ENCODE data around the gene TOP3B.

TOP3B gene

DNA sequence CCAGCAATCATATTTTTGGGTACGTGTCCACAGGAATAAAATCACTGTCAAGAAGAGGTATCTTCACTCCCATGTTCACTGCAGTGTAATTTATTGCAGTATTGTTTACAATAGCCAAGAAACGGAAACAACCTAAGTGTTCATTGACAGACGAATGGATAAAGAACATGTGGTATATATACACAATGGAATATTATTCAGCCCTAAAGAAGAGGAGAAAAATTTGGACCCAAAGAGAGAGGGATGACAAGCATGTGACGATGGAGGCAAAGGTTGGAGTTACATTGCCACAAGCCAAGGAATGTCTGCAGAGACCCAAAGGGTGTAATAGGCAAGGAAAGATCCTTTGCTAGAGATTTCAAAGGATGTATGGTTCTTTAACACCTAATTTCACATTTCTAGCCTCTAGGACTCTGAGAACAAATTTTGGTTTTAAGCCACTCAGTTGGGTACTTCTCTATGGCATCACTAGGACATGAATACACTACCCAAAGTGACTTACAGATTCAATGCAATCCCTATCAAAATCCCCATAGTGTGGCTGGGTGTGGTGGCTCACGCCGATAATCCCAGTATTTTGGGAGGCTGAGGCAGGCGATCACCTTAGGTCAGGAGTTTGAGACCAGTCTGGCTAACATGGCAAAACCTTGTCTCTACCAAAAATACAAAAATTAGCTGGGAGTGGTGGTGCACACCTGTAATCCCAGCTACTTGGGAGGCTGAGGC lies 31.1 kb upstream of the TOP3B start:
- DNase-seq (ENCODE audit: low read depth in 2 of 2) = no peak

DNA sequence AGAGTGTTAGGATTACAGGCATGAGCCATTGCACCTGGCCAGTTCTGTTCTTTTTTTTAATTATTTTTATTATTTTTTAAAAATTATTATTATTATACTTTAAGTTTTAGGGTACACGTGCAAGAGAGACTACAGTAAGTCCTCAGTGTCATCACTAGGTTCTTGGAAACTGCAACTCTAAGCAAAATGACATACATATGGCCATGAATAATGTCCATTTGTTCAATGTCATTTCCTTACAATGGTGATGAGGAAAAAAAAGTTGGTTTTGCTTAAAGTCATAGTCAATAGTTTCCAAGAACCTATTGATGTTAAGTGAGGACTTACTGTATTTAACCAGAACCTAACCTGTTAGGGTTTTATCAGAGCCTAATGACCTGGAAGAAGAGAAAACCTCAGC lies 29.4 kb upstream of the TOP3B start:
- DNase-seq (ENCODE audit: low read depth in 2 of 2) = no peak

DNA sequence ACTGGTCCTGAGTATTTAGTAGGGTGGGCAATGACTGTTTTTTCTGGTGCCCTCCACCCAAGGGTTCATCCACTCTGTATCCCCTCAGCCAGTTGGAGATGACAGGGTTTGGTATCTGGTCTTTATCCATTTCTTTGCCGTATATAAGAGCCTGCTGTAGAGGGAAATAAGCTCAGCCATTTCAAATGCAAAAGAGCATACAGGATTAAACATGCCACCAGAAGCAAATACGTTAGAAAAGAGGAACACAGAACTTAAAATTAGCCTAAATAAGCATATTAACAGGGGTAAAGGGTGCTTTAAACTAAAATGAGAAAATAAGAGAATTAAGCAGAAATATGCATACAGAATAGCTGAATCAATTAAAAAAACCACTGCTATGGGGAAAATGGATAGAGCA lies 27.8 kb upstream of the TOP3B start:
- no peak for DNase-seq (ENCODE audit: low read depth in 2 of 2)

DNA sequence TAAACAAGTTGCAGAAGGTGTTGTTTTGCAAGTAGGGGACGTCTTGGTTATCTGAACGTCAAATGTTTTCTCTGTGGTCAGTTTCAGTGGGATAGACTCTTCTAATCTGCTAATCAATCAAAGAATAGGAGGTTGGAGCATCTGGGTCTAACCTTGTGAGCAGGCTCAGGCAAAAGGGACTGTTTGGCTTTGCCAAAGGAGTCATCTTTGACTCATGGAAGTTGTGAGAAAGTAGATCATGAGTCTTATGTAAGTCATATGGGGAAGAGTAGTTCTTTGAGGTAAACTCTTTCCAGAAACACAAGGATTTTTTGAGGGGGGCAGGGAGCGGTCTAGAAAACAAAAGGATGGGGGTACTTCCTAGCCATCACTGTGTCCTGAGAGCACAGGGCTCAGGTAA lies 27.1 kb upstream of the TOP3B start:
- no peak for DNase-seq (ENCODE audit: low read depth in 2 of 2)

DNA sequence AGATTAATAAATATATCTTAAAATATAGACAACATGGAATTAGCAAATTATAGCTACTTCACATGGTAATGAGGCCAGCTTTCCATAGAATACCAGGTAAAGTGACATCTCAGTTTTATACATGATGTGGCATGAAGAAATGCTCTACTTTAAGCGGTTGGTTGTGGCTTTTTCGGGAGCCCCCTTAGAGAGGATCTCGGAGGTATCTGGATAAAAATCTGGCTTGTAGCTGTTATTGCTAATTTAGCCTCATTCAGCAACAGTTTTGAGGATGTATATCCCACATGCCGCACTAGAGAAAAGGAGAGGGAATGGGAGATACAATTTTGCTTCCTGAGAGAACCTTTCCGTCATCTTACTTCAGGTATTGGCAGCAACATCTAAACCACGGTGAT lies 24.0 kb upstream of the TOP3B start:
- DNase-seq (ENCODE audit: low read depth in 2 of 2) = no peak

DNA sequence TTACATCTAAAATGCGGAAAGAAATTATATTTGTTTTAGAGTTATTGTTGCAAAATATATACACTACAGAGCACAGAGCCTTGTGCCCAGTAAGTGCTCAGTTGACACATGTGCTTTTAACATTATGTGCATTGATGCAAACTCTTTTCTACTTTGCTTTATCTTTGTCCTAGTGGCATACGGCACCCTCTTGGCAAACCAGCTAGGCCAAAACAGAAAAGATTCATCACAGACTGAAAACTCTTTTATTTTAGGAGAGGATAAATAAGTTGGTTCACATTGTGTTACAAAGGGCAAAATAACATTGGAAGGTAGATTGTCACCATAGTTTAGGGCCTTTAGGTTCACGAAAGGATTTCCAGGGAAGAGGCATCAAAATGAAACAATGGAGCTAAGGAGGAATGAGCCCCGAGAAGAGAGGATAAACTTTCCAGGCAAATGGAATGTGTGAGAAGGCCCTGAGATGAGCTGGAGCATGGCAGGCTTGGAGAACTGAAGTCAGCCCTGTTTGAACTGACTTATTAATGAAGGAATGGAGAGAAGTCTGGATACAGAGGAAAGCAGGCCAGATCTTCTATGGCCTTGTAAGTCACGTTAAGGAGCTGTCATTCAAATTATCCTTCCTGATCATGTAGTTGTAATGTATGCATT lies 23.5 kb upstream of the TOP3B start:
- no peak for DNase-seq (ENCODE audit: low read depth in 2 of 2)

DNA sequence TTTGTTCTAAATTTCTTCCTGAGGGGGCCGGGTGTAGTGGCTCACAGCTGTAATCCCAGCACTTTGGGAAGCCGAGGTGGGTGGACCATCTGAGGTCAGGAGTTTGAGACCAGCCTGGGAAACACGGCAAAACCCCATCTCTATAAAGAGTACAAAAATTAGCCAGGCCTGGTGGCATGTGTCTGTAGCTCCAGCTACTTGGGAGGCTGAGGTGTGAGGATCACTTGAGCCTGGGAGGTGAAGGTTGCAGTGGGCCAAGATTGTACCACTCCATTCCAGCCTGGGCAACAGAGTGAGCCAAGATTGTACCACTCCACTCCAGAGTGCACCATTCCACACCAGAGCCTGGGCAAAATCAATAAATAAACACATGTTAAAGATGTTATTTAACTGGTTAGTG lies 20.6 kb upstream of the TOP3B start:
- DNase-seq (ENCODE audit: low read depth in 2 of 2) = no peak

DNA sequence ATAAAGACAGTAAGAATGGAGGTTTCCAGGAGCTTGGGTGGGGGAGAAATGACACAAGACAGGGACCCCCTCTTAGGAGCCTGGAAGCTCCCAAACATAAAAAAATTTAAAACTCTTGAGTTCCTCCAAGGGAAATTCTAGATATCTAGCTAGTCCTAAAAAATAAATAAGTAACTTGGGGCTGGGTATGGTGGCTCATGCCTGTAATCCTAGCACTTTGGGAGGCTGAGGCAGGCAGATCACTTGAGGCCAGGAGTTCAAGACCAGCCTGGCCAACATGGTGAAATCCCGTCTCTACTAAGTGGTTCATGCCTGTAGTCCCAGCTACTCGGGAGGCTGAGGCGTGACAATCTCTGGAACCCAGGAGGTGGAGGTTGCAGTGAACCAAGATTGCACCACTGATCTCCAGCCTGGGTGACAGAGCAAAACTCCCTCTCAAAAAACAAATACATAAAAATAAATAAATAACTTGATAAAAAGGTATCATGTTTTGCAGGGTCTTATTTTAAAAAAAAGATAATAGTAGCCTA lies 20.0 kb upstream of the TOP3B start:
- DNase-seq (ENCODE audit: low read depth in 2 of 2) = no peak

DNA sequence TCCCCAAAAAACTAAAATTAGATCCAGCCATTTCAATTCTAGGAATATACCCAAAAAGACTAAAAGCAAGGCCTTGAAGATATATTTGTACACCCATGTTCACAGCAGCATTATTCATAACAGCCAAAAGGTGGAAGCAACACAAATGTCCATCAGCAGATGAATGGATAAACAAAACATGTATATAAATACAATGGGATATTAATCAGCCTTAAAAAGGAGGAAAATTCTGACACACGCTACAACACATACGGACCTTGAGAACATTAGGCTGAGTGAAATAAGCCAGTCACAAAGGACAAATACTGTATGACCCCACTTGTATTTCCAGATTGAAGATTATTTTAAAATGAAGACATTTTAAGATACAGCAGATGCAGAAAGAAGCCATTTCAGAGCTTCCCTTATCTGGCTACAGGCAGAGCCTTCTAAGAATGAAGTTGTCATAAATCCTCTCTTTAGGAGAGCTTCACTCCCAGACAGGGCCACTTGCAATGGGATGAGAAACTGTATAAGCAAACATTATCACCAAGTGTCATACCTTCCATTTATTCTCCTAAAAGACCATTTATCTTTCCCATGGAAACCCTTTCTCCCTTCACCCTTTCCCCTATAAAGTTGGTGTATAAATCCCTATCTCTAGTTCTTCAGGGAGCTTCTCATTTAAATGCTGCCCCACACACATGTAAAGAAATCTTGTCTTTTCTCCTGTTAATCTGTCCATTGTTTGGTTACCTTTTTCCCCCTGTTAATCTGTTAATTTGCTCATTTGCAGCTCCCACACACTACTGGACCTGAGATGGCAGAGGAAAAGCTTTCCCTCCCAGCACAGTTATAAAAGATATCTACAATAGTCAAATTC lies 19.3 kb upstream of the TOP3B start:
- no peak for DNase-seq (ENCODE audit: low read depth in 2 of 2)

DNA sequence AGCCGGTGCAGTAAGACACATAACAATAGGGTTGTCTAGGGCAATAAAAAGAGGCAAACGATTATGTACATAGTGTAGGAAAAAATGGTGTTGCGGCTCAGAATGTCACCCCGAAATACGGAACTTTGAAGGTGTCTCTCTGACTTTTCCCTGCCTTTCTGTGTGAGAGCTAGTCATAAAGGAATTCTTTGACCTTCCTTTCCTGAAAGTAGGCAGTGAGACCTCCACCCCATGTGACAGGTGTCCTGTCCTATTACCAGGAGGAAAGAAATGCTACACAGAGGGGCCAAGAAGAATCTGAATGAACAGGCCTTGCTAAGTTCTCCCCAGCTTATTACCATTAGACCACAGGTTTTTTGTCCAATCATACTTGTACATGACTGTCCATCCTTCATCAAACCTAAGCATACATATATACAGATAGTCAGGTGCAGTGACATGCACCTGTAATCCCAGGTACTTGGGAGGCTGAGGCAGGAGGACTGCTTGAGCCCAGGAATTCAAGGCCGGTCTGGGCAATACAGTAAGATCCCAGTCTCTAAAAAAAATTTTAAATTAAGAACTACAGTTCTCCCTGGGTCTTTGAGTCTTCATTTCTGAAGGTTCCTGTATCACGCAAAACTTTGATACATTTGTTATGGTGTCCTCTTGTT lies 16.1 kb upstream of the TOP3B start:
- no peak for DNase-seq (ENCODE audit: low read depth in 2 of 2)

DNA sequence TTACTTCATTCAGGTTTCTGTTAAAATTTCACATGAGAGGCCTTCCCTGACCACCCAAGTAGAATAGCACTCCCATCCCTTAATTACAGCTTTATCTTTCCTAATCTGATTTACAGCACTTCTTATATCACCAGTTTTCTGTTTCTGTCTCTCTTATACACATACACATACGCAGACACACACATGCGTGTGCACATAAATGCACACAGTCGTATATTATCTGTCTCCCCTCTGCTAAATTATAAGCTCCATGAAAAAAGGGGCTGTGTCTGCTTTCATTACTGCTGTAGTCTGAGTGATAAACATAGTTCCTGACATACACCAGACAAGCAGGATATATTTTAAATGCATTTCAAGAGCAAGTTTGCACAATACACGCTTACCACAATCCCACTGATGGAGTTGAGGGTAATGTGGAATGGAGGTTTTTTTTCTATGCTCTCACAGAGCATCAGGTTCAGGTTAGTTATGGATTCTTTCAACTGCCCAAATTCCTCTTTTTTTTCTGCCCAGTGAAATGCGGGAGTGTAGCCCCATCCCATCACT lies 13.7 kb upstream of the TOP3B start:
- no peak for DNase-seq (ENCODE audit: low read depth in 2 of 2)

DNA sequence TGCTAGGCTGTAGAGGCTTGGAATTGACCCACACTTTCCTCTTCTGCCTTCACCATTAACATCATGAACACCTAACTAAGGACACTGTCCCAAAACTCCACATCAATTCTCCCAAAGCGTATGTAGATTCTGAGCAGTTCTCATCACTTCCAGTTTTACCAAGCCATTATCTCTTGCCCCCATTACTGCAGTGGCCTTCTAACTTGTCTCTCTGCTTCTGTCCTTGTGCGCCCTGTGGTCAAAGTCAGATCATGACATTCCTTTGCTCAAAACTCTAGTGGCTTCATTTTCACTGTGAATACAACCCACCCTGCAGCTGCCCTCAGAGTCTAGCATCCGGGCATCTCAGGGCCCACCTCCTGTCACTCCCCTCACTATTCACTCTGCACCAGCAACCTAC lies 13.1 kb upstream of the TOP3B start:
- DNase-seq (ENCODE audit: low read depth in 2 of 2) = no peak

DNA sequence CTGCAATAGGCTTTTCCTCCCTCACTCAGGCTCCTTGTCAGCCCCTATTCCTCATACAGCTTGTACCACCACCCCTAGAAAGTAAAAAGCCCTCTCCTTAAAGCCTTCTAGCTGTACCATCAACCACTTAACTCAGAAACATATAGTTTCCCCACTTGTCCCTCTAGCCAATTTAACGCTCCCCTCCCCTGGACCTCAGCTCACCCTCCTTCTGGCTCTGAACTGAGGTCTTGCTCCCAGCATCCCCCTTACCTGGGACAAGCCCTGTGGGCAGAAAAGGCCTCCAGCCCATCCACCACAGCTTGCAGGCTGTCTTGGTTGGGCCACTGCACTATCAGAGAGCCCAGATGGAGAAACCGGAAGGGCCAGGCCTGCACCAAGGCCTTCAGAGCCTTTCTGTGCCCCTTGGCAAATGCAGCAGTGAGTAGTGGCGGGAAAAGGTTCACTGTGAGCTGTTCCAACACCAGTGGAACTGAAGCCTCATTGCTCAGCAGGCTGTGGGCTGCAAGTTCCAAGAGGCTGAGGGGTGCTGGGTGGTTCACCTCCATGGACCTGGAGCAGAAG lies 12.4 kb upstream of the TOP3B start:
- DNase-seq (ENCODE audit: low read depth in 2 of 2) = no peak

DNA sequence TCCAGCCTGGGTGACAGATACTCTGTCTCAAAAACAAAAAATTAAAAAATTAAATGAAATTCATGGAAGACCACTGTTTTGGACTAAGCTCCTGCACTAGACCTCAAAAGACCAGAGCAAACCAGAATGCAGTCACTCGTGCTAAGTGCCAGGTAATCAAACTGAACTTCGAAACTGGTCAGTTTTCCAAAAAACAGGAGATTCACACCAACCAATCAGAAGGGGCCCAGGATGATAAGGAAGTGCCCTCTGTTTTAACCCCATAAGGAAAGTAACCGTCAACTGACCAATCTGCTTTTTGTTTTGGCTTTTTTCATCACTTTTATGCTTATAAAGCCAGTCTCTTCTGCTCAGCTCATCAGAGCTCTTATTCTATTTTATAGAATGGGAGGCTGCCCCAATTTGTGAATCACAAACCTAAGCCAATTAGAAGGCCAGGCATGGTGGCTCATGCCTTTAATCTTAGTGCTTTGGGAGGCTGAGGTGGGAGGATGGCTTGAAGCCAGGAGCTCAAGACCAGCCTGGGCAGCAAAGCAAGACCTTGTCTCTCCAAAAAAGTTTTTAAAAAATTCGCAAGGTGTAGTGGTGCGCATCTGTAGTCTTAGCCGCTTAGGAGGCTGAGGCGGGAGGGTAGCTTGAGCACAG lies 10.1 kb upstream of the TOP3B start:
- no peak for DNase-seq (ENCODE audit: low read depth in 2 of 2)

DNA sequence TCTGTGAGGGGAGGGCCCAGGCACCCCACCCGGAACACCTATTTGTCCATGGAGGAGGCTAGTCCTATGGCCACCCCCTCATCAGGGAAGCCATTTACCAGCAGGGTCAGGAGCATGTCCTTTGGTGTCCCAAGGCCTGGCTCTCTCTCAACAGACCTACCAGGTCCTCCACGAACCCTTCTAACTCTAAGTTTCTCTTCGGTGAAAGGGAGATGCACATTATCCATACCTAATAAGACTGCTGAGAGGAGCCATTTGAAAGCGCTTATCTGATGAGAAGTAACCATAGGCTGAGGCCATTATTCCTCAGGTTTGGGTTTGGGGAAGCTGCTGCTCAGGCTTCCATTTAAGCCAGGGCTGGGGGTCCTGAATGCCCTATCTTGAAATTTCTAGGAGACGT lies 9.2 kb upstream of the TOP3B start:
- DNase-seq (ENCODE audit: low read depth in 2 of 2) = no peak

DNA sequence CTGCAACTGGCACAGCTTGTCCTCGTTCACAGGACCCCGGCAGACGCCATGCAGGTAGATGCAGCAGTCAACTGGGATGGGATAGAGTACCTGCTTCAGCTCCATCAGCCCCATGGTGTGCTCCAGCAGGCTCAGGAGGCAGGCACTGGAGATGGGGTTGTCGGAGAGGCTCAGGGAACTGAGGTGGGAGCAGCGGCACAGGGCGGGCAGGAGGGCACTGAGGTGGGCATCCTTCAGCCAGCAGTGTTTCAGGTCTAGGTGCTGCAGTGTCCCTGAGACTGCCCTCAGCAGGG lies 8.7 kb upstream of the TOP3B start:
- DNase-seq (ENCODE audit: low read depth in 2 of 2) = no peak

DNA sequence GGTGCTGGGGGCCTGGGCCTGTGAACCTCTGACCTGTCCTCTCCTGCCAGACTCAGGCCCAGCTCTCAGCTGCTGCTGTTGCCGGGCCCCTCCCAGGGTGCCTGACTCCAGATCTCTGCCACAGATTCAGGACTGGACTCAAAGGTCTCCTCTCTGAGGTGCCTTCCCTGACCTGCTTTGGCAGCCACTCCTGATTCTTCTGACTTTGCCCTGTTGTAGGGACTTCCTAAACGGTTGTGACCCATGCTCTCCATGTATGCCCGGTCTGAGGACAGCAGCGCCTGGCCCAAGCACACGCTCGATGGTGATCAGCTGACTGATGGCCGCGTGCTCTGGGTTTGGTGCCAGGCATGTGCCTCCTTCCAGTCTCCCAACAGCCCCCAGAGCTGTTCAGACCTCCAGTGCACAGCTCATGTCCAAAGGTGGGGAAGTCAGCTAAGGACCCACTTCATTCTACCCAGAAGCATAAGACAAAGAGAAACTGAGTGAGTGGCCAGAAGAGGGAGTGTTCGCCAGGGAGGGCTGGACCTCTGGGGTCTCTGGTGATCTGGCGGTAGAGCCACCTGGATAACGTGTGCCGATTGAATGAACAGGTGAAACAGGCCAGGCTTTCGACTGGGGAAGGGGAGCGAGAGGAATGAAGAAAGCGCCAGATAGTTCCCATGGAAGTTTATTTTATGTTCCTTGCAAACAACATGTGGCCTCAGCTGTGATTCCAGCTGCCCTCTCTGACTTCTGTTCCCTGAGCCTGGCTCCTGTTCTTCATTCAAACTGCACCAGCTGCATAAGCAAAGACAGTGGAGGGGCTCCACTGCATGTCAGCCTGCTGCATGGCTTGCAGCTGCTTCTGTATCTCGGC lies 8.1 kb upstream of the TOP3B start:
- DNase-seq (ENCODE audit: low read depth in 2 of 2) = no peak

DNA sequence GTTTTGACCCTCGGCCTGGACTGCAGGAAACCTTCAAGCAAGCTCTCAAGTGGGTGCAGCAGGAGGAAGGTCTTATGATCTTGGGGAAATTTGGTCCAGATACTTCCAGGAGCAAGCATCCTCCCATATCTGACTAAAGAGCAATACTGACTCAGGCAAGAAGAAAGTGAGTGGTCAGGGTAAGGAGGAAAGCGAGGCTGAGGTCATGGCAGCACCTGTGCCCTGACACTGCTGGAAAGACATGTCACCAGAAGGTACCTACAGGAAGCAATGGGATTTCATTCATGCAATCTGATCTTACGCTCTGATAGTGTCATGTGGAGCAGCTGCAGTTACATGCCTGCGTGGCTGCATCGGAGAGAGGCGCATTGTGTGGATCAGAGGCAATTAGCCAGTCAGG lies 6.5 kb upstream of the TOP3B start:
- no peak for DNase-seq (ENCODE audit: low read depth in 2 of 2)

DNA sequence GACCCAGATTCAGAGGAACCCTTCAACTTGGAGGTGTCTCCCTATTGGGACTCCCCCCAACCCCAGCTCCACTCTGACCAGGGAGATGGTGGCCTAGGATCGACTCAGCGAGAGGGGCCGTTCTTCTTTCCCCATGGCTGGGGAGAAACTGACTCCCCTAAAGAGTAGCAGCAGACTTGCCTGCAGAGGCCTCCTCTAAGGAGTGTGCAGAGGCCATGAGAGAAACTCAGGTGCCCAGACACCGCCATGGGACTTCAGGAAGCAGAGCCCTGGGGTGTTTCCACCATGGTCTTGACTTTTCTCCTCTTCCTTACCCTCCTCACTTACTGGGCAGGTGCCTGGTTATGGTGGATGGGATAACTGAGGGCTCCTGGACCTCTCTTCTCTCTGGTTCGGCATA lies 2.6 kb upstream of the TOP3B start:
- DNase-seq (ENCODE audit: low read depth in 2 of 2) = no peak

DNA sequence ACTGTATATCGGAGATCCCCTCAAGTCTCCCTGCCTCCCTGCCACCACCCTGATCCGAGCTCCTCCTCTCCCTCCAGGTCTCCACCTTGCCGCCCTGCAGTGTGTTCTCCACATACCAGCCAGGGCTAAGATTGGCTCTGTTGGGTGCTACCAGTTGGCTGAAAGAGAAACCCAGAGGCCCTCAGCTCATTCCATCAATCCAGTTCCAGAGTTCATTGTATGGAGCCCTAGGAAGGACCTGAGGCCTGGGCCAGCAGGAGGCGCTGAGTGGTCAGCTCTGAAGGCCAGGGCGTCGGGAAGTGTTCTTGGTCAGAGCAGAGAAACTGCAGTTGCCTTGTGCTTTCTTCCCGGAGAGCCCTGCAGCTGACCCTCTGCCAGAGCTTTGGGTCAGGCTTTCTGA lies 2.2 kb upstream of the TOP3B start:
- DNase-seq (ENCODE audit: low read depth in 2 of 2) = no peak

Measured in activated CD8-positive, alpha-beta memory T cell treated with anti-CD3 and anti-CD28 coated beads for 4 hours (primary cell).